ENCODE data around the gene GOLGA6L6.
"Not testable (repeated sequence)": the region's sequence is repeated elsewhere in the genome, so short reads cannot be mapped to it uniquely, and the experiment has no call there.

The GOLGA6L6 gene

DNA sequence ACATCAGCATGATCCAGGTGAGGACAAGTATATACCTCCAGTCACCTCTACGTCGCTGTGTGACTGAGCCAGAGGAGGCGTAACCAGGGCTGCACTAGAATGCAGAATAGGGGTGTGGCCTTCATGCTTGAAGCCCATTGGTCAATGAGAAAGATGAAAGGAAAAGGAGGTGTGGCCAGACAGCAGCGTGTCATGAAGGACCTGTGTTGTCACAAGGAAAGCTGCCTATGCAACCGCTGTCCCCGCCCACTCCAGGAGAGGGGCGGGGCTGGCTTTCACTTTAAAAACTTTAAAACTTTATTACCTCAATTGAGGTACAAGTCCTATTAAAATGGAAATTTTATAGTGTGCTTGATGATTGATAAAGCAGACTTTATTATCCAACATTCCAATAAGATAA is at the start of gene GOLGA6L6:
TSS of gene GOLGA6L6 (minus strand) at position 101 of the 400 bp plus-strand sequence. CDS start at position 10, 91 bp downstream.
- DNase-seq (ENCODE audit: low read depth in 2 of 2) = not testable (repeated sequence)

DNA sequence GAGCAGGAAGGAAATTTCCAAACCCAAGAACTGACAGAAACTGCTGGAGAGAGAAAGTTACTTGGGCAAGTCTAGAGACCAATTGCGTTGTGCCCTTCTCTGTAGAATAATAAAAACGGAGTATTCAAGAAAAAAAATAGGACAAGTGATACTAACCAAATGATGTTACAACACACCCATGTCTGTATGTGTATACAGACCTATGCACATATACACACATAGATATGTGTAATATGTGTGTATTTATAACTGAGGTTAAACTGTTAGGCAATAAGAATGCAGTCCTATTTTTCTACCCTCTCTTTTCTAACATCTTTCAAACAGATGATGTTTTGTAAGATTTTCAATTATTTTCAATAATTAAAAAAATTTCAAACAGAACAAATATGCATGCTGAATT is 48.5 kb upstream of the GOLGA6L6 start:
- DNase-seq (ENCODE audit: low read depth in 2 of 2) = not testable (repeated sequence)

DNA sequence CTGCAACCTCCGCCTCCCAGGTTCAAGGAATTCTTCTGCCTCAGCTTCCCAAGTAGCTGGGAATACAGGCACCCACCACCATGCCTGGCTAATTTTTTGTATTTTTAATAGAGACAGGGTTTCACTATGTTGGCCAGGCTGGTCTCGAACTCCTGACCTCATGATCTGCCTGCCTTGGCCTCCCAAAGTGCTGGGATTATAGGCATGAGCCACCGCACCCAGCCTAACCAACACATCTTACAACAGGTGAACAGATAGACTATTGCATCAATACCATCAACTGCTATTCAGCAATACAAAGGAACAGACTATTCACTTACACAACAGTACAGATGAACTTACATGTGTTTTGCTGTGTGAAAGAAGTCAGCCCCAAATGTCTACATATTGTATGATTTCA is 45.2 kb upstream of the GOLGA6L6 start:
- DNase-seq (ENCODE audit: low read depth in 2 of 2) = not testable (repeated sequence)

DNA sequence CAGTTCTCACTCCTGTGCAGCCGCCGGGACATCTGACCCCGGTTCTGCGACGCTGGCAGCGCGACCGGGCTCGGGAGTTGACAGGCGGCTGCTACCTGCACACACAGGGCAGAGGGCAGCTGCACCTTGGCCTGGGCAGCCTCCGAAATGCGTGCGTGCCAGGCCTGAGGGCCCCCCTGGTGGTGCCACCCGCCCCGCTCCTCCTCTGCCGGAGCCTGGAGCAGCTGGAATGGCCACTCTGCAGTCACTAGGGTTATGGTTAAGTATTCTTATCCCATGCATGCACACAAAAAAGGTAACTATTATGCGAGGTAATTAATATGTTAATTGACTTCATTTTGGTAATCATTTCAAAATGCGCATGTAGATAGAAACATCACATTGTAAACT is 41.1 kb upstream of the GOLGA6L6 start:
- not testable (repeated sequence) for DNase-seq (ENCODE audit: low read depth in 2 of 2)

- DNase-seq (ENCODE audit: low read depth in 2 of 2) = not testable (repeated sequence)
Observed at GRCh38 chr15:20582109-20582725, 40.6 kb upstream of the GOLGA6L6 start.

DNA sequence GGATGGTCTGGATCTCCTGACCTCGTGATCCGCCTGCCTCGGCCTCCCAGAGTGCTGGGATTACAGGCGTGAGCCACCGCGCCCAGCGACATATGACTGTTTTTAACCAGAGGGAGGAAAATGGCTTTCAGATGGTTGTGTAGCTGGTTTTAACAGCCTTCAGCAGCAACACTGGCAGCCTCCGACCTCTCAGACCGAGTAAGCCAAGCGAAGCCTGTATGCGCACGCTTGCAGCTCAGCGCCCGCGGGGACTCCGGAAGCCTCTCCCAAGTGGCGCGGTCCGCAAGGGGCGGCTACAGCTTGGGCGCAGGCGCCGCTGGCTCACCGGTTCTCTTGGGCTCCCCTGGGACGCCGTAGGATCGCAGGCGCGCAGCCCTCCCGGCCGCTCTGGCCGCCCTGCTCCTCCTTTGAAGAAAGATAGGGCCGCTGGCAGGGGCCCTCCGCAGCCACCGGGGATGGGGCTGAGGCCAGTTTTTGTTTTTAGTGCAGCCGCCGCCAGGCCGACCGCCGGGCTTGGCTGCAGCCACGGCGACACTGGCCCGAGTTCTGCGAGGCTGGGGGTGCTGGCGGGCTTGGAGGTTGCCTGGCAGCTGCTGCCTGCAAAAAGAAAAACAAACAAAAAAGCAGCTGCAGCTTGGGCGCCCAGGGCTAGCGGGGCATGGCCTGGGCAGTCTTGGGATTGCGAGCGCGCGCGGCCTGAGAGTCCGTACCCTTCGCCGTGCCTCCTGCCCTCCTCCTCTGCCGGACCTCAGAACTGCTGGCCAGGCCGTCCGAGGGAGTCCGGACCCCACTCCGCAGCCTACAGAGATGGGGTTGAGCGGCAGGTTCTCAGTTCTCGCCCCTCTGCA is 39.9 kb upstream of the GOLGA6L6 start:
- DNase-seq (ENCODE audit: low read depth in 2 of 2) = not testable (repeated sequence)

GRCh38 chr15:20579662-20580061 is 38.1 kb upstream of the GOLGA6L6 start:
- DNase-seq (ENCODE audit: low read depth in 2 of 2) = not testable (repeated sequence)

GRCh38 chr15:20551289-20551688 is 9.7 kb upstream of the GOLGA6L6 start:
- not testable (repeated sequence) for DNase-seq (ENCODE audit: low read depth in 2 of 2)

DNA sequence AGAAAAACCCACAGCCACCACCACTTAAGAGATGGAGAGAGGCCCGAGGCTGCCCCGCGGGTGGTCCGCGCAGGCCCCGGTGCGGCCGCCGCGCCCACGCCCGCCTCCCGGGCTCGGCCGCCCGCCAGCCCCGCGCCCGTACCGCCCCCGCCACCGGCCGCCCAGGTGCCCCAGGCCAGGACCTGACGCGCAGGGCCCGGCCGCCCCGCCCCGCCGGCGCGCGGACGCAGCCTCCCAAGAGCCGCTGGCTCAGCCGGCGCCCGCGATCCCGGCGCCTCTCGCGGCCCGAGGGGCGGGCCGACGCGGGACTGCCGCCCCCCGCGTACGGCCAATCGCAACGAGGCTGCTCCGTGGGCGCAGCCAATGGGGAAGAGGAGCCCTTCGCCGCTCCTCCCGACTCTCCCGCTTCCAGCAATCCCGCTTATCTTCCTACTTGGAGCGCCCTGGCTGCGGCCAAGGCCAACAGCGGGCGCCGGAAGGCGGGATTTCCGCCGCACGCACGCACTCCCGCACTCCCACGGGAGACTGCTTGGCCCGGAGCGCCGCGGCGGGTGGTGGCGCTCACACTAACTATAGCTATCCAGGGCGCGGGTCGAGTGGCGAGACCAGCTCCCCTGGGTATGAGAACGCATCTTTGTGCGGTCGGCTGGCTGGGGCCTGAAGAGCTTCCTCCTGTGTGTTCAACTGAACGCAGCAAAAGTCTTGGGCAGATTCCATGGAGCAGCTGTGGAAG is 35.5 kb downstream of the GOLGA6L6 start:
- DNase-seq (ENCODE audit: low read depth in 2 of 2) = not testable (repeated sequence)

DNA sequence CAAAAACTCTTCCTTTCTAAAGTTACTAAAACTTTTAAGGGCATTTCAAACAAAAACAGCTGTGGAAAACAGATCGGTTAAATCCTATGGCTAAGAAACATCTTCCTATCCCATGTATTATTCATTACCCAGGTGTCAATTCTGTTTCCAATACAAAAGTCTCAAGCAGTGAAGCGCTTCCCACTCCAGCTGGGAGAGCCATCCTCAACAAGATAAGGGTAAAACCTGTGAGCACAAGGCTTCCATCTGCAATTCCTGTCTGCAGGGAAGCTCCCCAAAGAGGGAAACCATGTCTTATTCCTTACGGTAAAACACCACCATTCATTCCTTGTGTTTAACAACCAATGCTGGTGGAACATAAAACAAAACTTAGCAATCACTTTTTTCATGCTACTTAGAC is 38.8 kb downstream of the GOLGA6L6 start:
- DNase-seq (ENCODE audit: low read depth in 2 of 2) = not testable (repeated sequence)

DNA sequence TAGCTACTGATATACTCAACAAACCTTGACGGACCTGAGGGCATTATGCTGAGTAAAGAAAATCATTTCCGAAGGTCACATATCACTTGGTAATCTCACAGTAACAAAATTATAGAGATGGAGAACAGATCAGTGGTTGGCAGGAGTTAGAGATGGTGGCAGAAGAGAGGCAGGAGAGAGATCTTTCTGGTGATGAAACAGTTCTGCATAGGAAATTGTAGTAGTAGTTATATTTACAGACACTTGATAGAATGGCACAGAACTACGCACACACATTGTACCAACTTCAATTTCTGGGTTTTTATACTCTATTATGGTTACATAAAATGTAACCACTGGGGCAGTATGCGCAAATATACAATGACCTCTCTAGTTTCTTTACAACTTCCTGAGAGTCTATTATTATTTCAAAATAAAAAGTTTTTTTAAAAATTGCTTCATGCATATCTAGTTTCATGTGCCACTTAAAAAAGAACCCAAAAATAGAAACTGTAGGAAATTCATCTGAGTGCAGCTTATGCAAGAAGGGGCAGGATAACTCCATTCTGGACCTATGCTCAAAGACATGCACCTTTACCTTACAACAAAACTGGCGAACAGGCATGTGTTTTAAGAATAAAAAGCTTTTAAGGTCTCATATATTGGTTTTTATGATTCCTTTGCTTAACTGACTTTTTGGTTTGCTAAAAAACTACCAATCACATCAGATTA is 39.9 kb downstream of the GOLGA6L6 start:
- DNase-seq (ENCODE audit: low read depth in 2 of 2) = not testable (repeated sequence)

GRCh38 chr15:20497781-20498180 is 43.8 kb downstream of the GOLGA6L6 start:
- DNase-seq (ENCODE audit: low read depth in 2 of 2) = not testable (repeated sequence)

- not testable (repeated sequence) for DNase-seq (ENCODE audit: low read depth in 2 of 2)
Observed at GRCh38 chr15:20493035-20493434, 48.6 kb downstream of the GOLGA6L6 start.

DNA sequence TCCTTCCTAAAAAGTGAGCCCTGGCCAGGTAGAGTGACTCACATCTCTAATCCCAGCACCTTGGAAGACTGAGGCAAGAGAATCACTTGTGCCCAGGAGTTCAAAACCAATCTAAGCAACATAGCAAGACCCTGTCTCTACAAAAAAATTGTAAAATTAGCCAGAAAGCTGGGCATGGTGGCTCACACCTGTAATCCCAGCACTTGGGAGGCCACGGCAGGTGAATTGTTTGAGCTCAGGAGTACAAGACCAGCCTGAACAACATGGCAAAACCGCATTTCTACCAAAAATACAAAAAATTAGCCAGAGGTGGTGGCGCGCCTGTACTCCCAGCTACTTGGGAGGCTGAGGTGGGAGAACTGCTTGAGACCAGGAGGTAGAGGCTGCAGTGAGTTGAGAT is 49.0 kb downstream of the GOLGA6L6 start:
- not testable (repeated sequence) for DNase-seq (ENCODE audit: low read depth in 2 of 2)

- not testable (repeated sequence) for DNase-seq (ENCODE audit: low read depth in 2 of 2)
Observed at GRCh38 chr15:20489320-20489719, 52.3 kb downstream of the GOLGA6L6 start.

Measured in fibroblast of skin of left quadriceps (primary cell).